ENCODE results near the gene CARD8. TPM values are rescaled to one million over a fixed set of nuclear protein-coding genes. Genes with fewer than 3 reads are reported as not detected.
A peak's percentile ranks its signal among the peaks of the same experiment; 100 is the strongest.
"Not testable (repeated sequence)": the region's sequence is repeated elsewhere in the genome, so short reads cannot be mapped to it uniquely, and the experiment has no call there.

Gene CARD8
- total RNA-seq, 2 experiments from 2014 or later, result 152 TPM

- peak overlapping the region; percentile 75 for H3K4me3 Mint-ChIP-seq
- H3K9me3 Mint-ChIP-seq, result no peaks in the 10 kb centered on the region
- no peaks in the 10 kb centered on the region for H3K27me3 Mint-ChIP-seq
- ChIA-PET CTCF (interaction anchor here (1.1 to 4.7 kb wide), 7 partner anchors 8 to 89 kb away, joined by 3 to 44 read pairs (median 3); partner anchors contain the start of genes EMP3 and LIG1), POLR2A (interaction anchor here (1.6 to 2.7 kb wide), 2 partner anchors 9 to 54 kb away, joined by 6 to 13 read pairs; no protein-coding TSS in a partner anchor)
- peaks cover 8% of the 10 kb centered on the region for H3K36me3 Mint-ChIP-seq
- peaks cover 45% of the 10 kb centered on the region for H3K4me1 Mint-ChIP-seq (ENCODE audit: low read depth)
- intact Hi-C loops (cut with micrococcal nuclease), result loop anchor here (1.0 to 5.0 kb wide), 3 partner anchors 9 to 1471 kb away; partner anchors contain the start of gene SLC1A5
- peak overlapping the region; percentile 96 for H3K27ac Mint-ChIP-seq
- DNase-seq, result peak; percentile 55
Observed at GRCh38 chr19:48258350-48258749, 2.6 kb upstream of the CARD8 start.

GRCh38 chr19:48254529-48254970, 1.2 kb downstream of the CARD8 start:
- intact Hi-C loops (cut with micrococcal nuclease), result loop anchor here (2.0 kb wide), 1 partner anchor 84 kb away; the partner anchor contains the start of genes LIG1 and ZSWIM9
- peak overlapping the region; percentile 76 for H3K4me3 Mint-ChIP-seq
- H3K36me3 Mint-ChIP-seq, result peaks cover 13% of the 10 kb centered on the region
- ChIA-PET CTCF (interaction anchor here (1.6 kb wide), 1 partner anchor 9 kb away, joined by 6 read pairs; no protein-coding TSS in a partner anchor), POLR2A (interaction anchor here (0.9 to 1.8 kb wide), 6 partner anchors 10 to 109 kb away, joined by 3 to 8 read pairs (median 4); partner anchors contain the start of genes SYNGR4 and TMEM143)
- H3K4me1 Mint-ChIP-seq (ENCODE audit: low read depth), result peaks cover 70% of the 10 kb centered on the region
- H3K27me3 Mint-ChIP-seq, result no peaks in the 10 kb centered on the region
- peak overlapping the region; percentile 92 for H3K27ac Mint-ChIP-seq
- no peaks in the 10 kb centered on the region for H3K9me3 Mint-ChIP-seq
- no peak for DNase-seq

- ChIA-PET CTCF (no interaction called here), POLR2A (no interaction called here)
- H3K36me3 Mint-ChIP-seq, result peaks cover 15% of the 10 kb centered on the region
- peak overlapping the region; percentile 76 for H3K4me3 Mint-ChIP-seq
- peaks cover 70% of the 10 kb centered on the region for H3K4me1 Mint-ChIP-seq (ENCODE audit: low read depth)
- H3K9me3 Mint-ChIP-seq, result no peaks in the 10 kb centered on the region
- DNase-seq, result no peak
- H3K27ac Mint-ChIP-seq, result peak overlapping the region; percentile 92
- intact Hi-C loops (cut with micrococcal nuclease), result loop anchor here (2.0 kb wide), 1 partner anchor 83 kb away; the partner anchor contains the start of genes LIG1 and ZSWIM9
- H3K27me3 Mint-ChIP-seq, result no peaks in the 10 kb centered on the region
Observed at GRCh38 chr19:48253999-48254398, 1.7 kb downstream of the CARD8 start.

- no peaks in the 10 kb centered on the region for H3K27me3 Mint-ChIP-seq
- no peaks in the 10 kb centered on the region for H3K9me3 Mint-ChIP-seq
- no peak overlapping the region for H3K4me3 Mint-ChIP-seq
- DNase-seq, result no peak
- ChIA-PET POLR2A (no interaction called here), CTCF (no interaction called here)
- peaks cover 65% of the 10 kb centered on the region for H3K4me1 Mint-ChIP-seq (ENCODE audit: low read depth)
- intact Hi-C loops (cut with micrococcal nuclease), result no loop called here
- H3K36me3 Mint-ChIP-seq, result peaks cover 23% of the 10 kb centered on the region
- peak overlapping the region; percentile 54 for H3K27ac Mint-ChIP-seq
Observed at GRCh38 chr19:48252609-48253008, 3.1 kb downstream of the CARD8 start.

GRCh38 chr19:48250290-48251025, 5.3 kb downstream of the CARD8 start:
- H3K27ac Mint-ChIP-seq, result peak overlapping the region; percentile 99
- ChIA-PET POLR2A (interaction anchor here (0.8 to 2.4 kb wide), 5 partner anchors 8 to 624 kb away, joined by 3 to 15 read pairs (median 3); no protein-coding TSS in a partner anchor), CTCF (interaction anchor here (1.2 to 2.1 kb wide), 3 partner anchors 9 to 83 kb away, joined by 3 to 19 read pairs (median 7); no protein-coding TSS in a partner anchor)
- intact Hi-C loops (cut with micrococcal nuclease), result no loop called here
- no peak overlapping the region for H3K4me3 Mint-ChIP-seq
- H3K27me3 Mint-ChIP-seq, result no peaks in the 10 kb centered on the region
- peaks cover 69% of the 10 kb centered on the region for H3K4me1 Mint-ChIP-seq (ENCODE audit: low read depth)
- peaks cover 33% of the 10 kb centered on the region for H3K36me3 Mint-ChIP-seq
- H3K9me3 Mint-ChIP-seq, result no peaks in the 10 kb centered on the region
- DNase-seq, result no peak

- Mint-ChIP-seq H3K36me3 (peaks cover 33% of the 10 kb centered on the region), H3K27ac (peak overlapping the region; percentile 99), H3K4me1 (ENCODE audit: low read depth) (peaks cover 73% of the 10 kb centered on the region), H3K27me3 (no peaks in the 10 kb centered on the region), H3K9me3 (no peaks in the 10 kb centered on the region), H3K4me3 (peak overlapping the region; percentile 93)
- ChIA-PET CTCF (interaction anchor here (0.6 to 2.1 kb wide), 5 partner anchors 9 to 84 kb away, joined by 3 to 19 read pairs (median 4); no protein-coding TSS in a partner anchor), POLR2A (interaction anchor here (0.8 to 2.4 kb wide), 7 partner anchors 9 to 625 kb away, joined by 3 to 15 read pairs (median 3); partner anchors contain the start of genes KDELR1 and PLA2G4C)
- peak; percentile 90 for DNase-seq
- intact Hi-C loops (cut with micrococcal nuclease), result loop anchor here (1.0 kb wide), 2 partner anchors 9 to 46 kb away; no protein-coding TSS in a partner anchor
Observed at GRCh38 chr19:48249502-48250014, 6.2 kb downstream of the CARD8 start.

GRCh38 chr19:48248081-48248833, 7.5 kb downstream of the CARD8 start:
- intact Hi-C loops (cut with micrococcal nuclease), result no loop called here
- peak overlapping the region; percentile 99 for H3K27ac Mint-ChIP-seq
- H3K36me3 Mint-ChIP-seq, result peaks cover 36% of the 10 kb centered on the region
- ChIA-PET CTCF (interaction anchor here (2.1 kb wide), 1 partner anchor 11 kb away, joined by 19 read pairs; no protein-coding TSS in a partner anchor), POLR2A (interaction anchor here (1.6 to 2.4 kb wide), 2 partner anchors 44 to 138 kb away, joined by 5 to 15 read pairs; partner anchors contain the start of gene PLA2G4C)
- peak overlapping the region; percentile 93 for H3K4me3 Mint-ChIP-seq
- H3K4me1 Mint-ChIP-seq (ENCODE audit: low read depth), result peaks cover 66% of the 10 kb centered on the region
- no peaks in the 10 kb centered on the region for H3K9me3 Mint-ChIP-seq
- no peak for DNase-seq
- no peaks in the 10 kb centered on the region for H3K27me3 Mint-ChIP-seq

- no peaks in the 10 kb centered on the region for H3K27me3 Mint-ChIP-seq
- H3K4me3 Mint-ChIP-seq, result peak overlapping the region; percentile 29
- H3K4me1 Mint-ChIP-seq (ENCODE audit: low read depth), result peaks cover 62% of the 10 kb centered on the region
- intact Hi-C loops (cut with micrococcal nuclease), result no loop called here
- ChIA-PET POLR2A (interaction anchor here (0.6 kb wide), 1 partner anchor 538 kb away, joined by 3 read pairs; no protein-coding TSS in a partner anchor), CTCF (interaction anchor here (0.7 to 2.5 kb wide), 4 partner anchors 12 to 283 kb away, joined by 4 to 9 read pairs (median 6); no protein-coding TSS in a partner anchor)
- H3K27ac Mint-ChIP-seq, result peak overlapping the region; percentile 76
- DNase-seq, result no peak
- H3K36me3 Mint-ChIP-seq, result peaks cover 41% of the 10 kb centered on the region
- H3K9me3 Mint-ChIP-seq, result no peaks in the 10 kb centered on the region
Observed at GRCh38 chr19:48247212-48247611, 8.5 kb downstream of the CARD8 start.

GRCh38 chr19:48246101-48246500, 9.6 kb downstream of the CARD8 start:
- ChIA-PET POLR2A (no interaction called here), CTCF (interaction anchor here (0.7 to 2.5 kb wide), 5 partner anchors 9 to 282 kb away, joined by 4 to 9 read pairs (median 6); partner anchors contain the start of gene CARD8)
- intact Hi-C loops (cut with micrococcal nuclease), result no loop called here
- Mint-ChIP-seq H3K4me1 (ENCODE audit: low read depth) (peaks cover 61% of the 10 kb centered on the region), H3K4me3 (peak overlapping the region; percentile 10), H3K36me3 (peaks cover 47% of the 10 kb centered on the region), H3K27me3 (no peaks in the 10 kb centered on the region), H3K9me3 (no peaks in the 10 kb centered on the region), H3K27ac (peak overlapping the region; percentile 76)
- DNase-seq, result no peak

GRCh38 chr19:48244281-48244680, 11.4 kb downstream of the CARD8 start:
- peak; percentile 56 for DNase-seq
- H3K27ac Mint-ChIP-seq, result peak overlapping the region; percentile 93
- intact Hi-C loops (cut with micrococcal nuclease), result loop anchor here (1.0 kb wide), 1 partner anchor 11 kb away; the partner anchor contains the start of gene CARD8
- peaks cover 55% of the 10 kb centered on the region for H3K36me3 Mint-ChIP-seq
- no peaks in the 10 kb centered on the region for H3K27me3 Mint-ChIP-seq
- no peaks in the 10 kb centered on the region for H3K9me3 Mint-ChIP-seq
- peaks cover 56% of the 10 kb centered on the region for H3K4me1 Mint-ChIP-seq (ENCODE audit: low read depth)
- ChIA-PET POLR2A (no interaction called here), CTCF (interaction anchor here (0.6 to 1.6 kb wide), 3 partner anchors 11 to 40 kb away, joined by 3 to 4 read pairs (median 3); no protein-coding TSS in a partner anchor)
- H3K4me3 Mint-ChIP-seq, result peak overlapping the region; percentile 69

- H3K27ac Mint-ChIP-seq, result peak overlapping the region; percentile 63
- CTCF ChIA-PET, result interaction anchor here (1.2 kb wide), 1 partner anchor 8 kb away, joined by 3 read pairs; no protein-coding TSS in a partner anchor
- H3K27me3 Mint-ChIP-seq; H3K4me3 Mint-ChIP-seq; intact Hi-C loops (cut with micrococcal nuclease); H3K9me3 Mint-ChIP-seq; POLR2A ChIA-PET: not testable (repeated sequence)
- H3K4me1 Mint-ChIP-seq (ENCODE audit: low read depth), result peaks cover 60% of the 10 kb centered on the region
- H3K36me3 Mint-ChIP-seq, result peaks cover 55% of the 10 kb centered on the region
- DNase-seq, result peak; percentile 58
Observed at GRCh38 chr19:48241771-48242170, 13.9 kb downstream of the CARD8 start.
